Activated naive CD4-positive, alpha-beta T cell treated with anti-CD3 and anti-CD28 coated beads, Interleukin-2, amount 10 ng/mL, durations not matched to agents 7 days and 5 days (primary cell): ENCODE data around the gene FOLR3.
"Not testable (repeated sequence)": the region's sequence is repeated elsewhere in the genome, so short reads cannot be mapped to it uniquely, and the experiment has no call there.

Experiments used
- CTCF ChIA-PET: fragments of 350-600 bp; sonication (Branson Sonifier 250); formaldehyde crosslinking; loops from one replicate; lab custom pipeline; 2021; ENCODE audit warnings: antibody characterized with exemption; lab: Charles Lee
- DNase-seq: peaks from one replicate; pipeline ENCODE4 v3.0.0-alpha.2; 2020
- H3K27ac Mint-ChIP-seq: one replicate; pipeline ENCODE4 v1.8.0; 2021; ENCODE audit warnings: mild to moderate bottlenecking, moderate library complexity, mixed read lengths
- H3K27me3 Mint-ChIP-seq: one replicate; pipeline ENCODE4 v1.8.0; 2021; ENCODE audit warnings: mild to moderate bottlenecking, mixed read lengths
- H3K36me3 Mint-ChIP-seq: one replicate; pipeline ENCODE4 v1.8.0; 2021; ENCODE audit warnings: mixed read lengths
- H3K4me1 Mint-ChIP-seq: one replicate; pipeline ENCODE4 v1.8.0; 2021; ENCODE audit warnings: mixed read lengths
- H3K4me3 Mint-ChIP-seq: one replicate; pipeline ENCODE4 v1.8.0; 2021; ENCODE audit warnings: mild to moderate bottlenecking, moderate library complexity, mixed read lengths
- H3K9me3 Mint-ChIP-seq: one replicate; pipeline ENCODE4 v1.8.0; 2021; ENCODE audit warnings: mixed read lengths

FOLR3 gene

GRCh38 chr11:72135891-72136683 is 562 bp downstream of the FOLR3 start:
- no peak for DNase-seq
- peaks cover 28% of the 10 kb centered on the region for H3K27me3 Mint-ChIP-seq
- no peak overlapping the region for H3K27ac Mint-ChIP-seq
- CTCF ChIA-PET = interaction anchor here (1.4 kb wide), 1 partner anchor 9 kb away, joined by 3 read pairs; no protein-coding TSS in a partner anchor
- H3K9me3 Mint-ChIP-seq = no peaks in the 10 kb centered on the region
- no peaks in the 10 kb centered on the region for H3K4me1 Mint-ChIP-seq
- H3K36me3 Mint-ChIP-seq = no peaks in the 10 kb centered on the region
- H3K4me3 Mint-ChIP-seq = no peak overlapping the region

- Mint-ChIP-seq H3K9me3 (no peaks in the 10 kb centered on the region), H3K4me1 (no peaks in the 10 kb centered on the region), H3K27ac (no peak overlapping the region), H3K27me3 (peaks cover 25% of the 10 kb centered on the region), H3K4me3 (no peak overlapping the region), H3K36me3 (no peaks in the 10 kb centered on the region)
- CTCF ChIA-PET = interaction anchor here (1.4 kb wide), 1 partner anchor 8 kb away, joined by 3 read pairs; no protein-coding TSS in a partner anchor
- DNase-seq = no peak
These were observed 1.2 kb downstream of the FOLR3 start for GRCh38 chr11:72136684-72137262.

GRCh38 chr11:72138821-72139390 is 3.4 kb downstream of the FOLR3 start:
- CTCF ChIA-PET = interaction anchor here (1.3 kb wide), 1 partner anchor 114 kb away, joined by 4 read pairs; no protein-coding TSS in a partner anchor
- Mint-ChIP-seq H3K27ac (no peak overlapping the region), H3K36me3 (no peaks in the 10 kb centered on the region), H3K9me3 (no peaks in the 10 kb centered on the region), H3K4me1 (no peaks in the 10 kb centered on the region), H3K4me3 (no peak overlapping the region), H3K27me3 (peaks cover 23% of the 10 kb centered on the region)
- no peak for DNase-seq

- no peak overlapping the region for H3K27ac Mint-ChIP-seq
- no peak for DNase-seq
- H3K27me3 Mint-ChIP-seq = peaks cover 25% of the 10 kb centered on the region
- no peak overlapping the region for H3K4me3 Mint-ChIP-seq
- H3K36me3 Mint-ChIP-seq = no peaks in the 10 kb centered on the region
- CTCF ChIA-PET = no interaction called here
- H3K9me3 Mint-ChIP-seq = no peaks in the 10 kb centered on the region
- no peaks in the 10 kb centered on the region for H3K4me1 Mint-ChIP-seq
These were observed 4.0 kb downstream of the FOLR3 start for GRCh38 chr11:72139500-72139899.

GRCh38 chr11:72140661-72141060 is 5.1 kb downstream of the FOLR3 start:
- CTCF ChIA-PET = interaction anchor here (1.2 to 1.3 kb wide), 2 partner anchors 49 to 54 kb away, joined by 3 to 4 read pairs; no protein-coding TSS in a partner anchor
- H3K36me3 Mint-ChIP-seq = no peaks in the 10 kb centered on the region
- peaks cover 25% of the 10 kb centered on the region for H3K27me3 Mint-ChIP-seq
- DNase-seq = no peak
- no peaks in the 10 kb centered on the region for H3K4me1 Mint-ChIP-seq
- H3K27ac Mint-ChIP-seq = no peak overlapping the region
- no peak overlapping the region for H3K4me3 Mint-ChIP-seq
- H3K9me3 Mint-ChIP-seq = no peaks in the 10 kb centered on the region

GRCh38 chr11:72141066-72141465 is 5.5 kb downstream of the FOLR3 start:
- no peak for DNase-seq
- Mint-ChIP-seq H3K36me3 (no peaks in the 10 kb centered on the region), H3K9me3 (no peaks in the 10 kb centered on the region), H3K27me3 (peaks cover 25% of the 10 kb centered on the region), H3K4me1 (no peaks in the 10 kb centered on the region), H3K27ac (no peak overlapping the region), H3K4me3 (no peak overlapping the region)
- CTCF ChIA-PET = interaction anchor here (0.8 to 1.3 kb wide), 3 partner anchors 50 to 162 kb away, joined by 3 to 4 read pairs (median 3); no protein-coding TSS in a partner anchor

GRCh38 chr11:72142086-72142485 is 6.6 kb downstream of the FOLR3 start:
- peaks cover 32% of the 10 kb centered on the region for H3K27me3 Mint-ChIP-seq
- H3K36me3 Mint-ChIP-seq, DNase-seq, H3K4me1 Mint-ChIP-seq, H3K9me3 Mint-ChIP-seq, H3K4me3 Mint-ChIP-seq, H3K27ac Mint-ChIP-seq: not testable (repeated sequence)
- CTCF ChIA-PET = interaction anchor here (0.8 to 3.8 kb wide), 3 partner anchors 55 to 163 kb away, joined by 3 to 64 read pairs (median 3); no protein-coding TSS in a partner anchor

GRCh38 chr11:72142543-72142942 is 7.0 kb downstream of the FOLR3 start:
- CTCF ChIA-PET = interaction anchor here (1.3 to 4.3 kb wide), 5 partner anchors 13 to 287 kb away, joined by 3 to 64 read pairs (median 21); no protein-coding TSS in a partner anchor
- not testable (repeated sequence) for H3K27ac Mint-ChIP-seq, DNase-seq, H3K4me1 Mint-ChIP-seq, H3K36me3 Mint-ChIP-seq, H3K4me3 Mint-ChIP-seq, H3K9me3 Mint-ChIP-seq
- peaks cover 32% of the 10 kb centered on the region for H3K27me3 Mint-ChIP-seq

GRCh38 chr11:72144807-72145565 is 9.5 kb downstream of the FOLR3 start:
- no peak for DNase-seq
- CTCF ChIA-PET = interaction anchor here (1.0 to 4.3 kb wide), 25 partner anchors 9 to 390 kb away, joined by 3 to 64 read pairs (median 5); no protein-coding TSS in a partner anchor
- no peak overlapping the region for H3K27ac Mint-ChIP-seq
- no peaks in the 10 kb centered on the region for H3K9me3 Mint-ChIP-seq
- peaks cover 33% of the 10 kb centered on the region for H3K27me3 Mint-ChIP-seq
- H3K4me3 Mint-ChIP-seq = no peak overlapping the region
- no peaks in the 10 kb centered on the region for H3K36me3 Mint-ChIP-seq
- no peaks in the 10 kb centered on the region for H3K4me1 Mint-ChIP-seq

- CTCF ChIA-PET = interaction anchor here (0.7 to 4.3 kb wide), 7 partner anchors 12 to 284 kb away, joined by 3 to 26 read pairs (median 4); no protein-coding TSS in a partner anchor
- Mint-ChIP-seq H3K36me3 (no peaks in the 10 kb centered on the region), H3K9me3 (no peaks in the 10 kb centered on the region), H3K27ac (no peak overlapping the region), H3K27me3 (peaks cover 34% of the 10 kb centered on the region), H3K4me1 (no peaks in the 10 kb centered on the region), H3K4me3 (no peak overlapping the region)
- DNase-seq = no peak
These were observed 11.1 kb downstream of the FOLR3 start for GRCh38 chr11:72146625-72147024.

- H3K4me1 Mint-ChIP-seq = no peaks in the 10 kb centered on the region
- H3K4me3 Mint-ChIP-seq = no peak overlapping the region
These were observed 15.4 kb downstream of the FOLR3 start for GRCh38 chr11:72150882-72151281.

GRCh38 chr11:72153874-72154273 is 18.3 kb downstream of the FOLR3 start:
- H3K27me3 Mint-ChIP-seq = peaks cover 20% of the 10 kb centered on the region
- H3K4me1 Mint-ChIP-seq, H3K4me3 Mint-ChIP-seq, H3K9me3 Mint-ChIP-seq, DNase-seq, H3K27ac Mint-ChIP-seq, H3K36me3 Mint-ChIP-seq: not testable (repeated sequence)
- CTCF ChIA-PET = interaction anchor here (1.3 to 2.4 kb wide), 2 partner anchors 9 to 25 kb away, joined by 3 to 12 read pairs; no protein-coding TSS in a partner anchor

More at GRCh38 chr11:72150882-72151281, 15.4 kb downstream of the FOLR3 start:
- Mint-ChIP-seq H3K27me3 (peaks cover 18% of the 10 kb centered on the region), H3K9me3 (no peaks in the 10 kb centered on the region), H3K36me3 (no peaks in the 10 kb centered on the region), H3K27ac (no peak overlapping the region)
- DNase-seq = no peak
- CTCF ChIA-PET = interaction anchor here (0.7 to 1.0 kb wide), 2 partner anchors 156 to 176 kb away, joined by 3 to 4 read pairs; no protein-coding TSS in a partner anchor

- Mint-ChIP-seq H3K9me3 (no peaks in the 10 kb centered on the region), H3K36me3 (no peaks in the 10 kb centered on the region), H3K27me3 (peaks cover 22% of the 10 kb centered on the region), H3K27ac (no peak overlapping the region), H3K4me3 (no peak overlapping the region), H3K4me1 (no peaks in the 10 kb centered on the region)
- CTCF ChIA-PET = interaction anchor here (2.4 kb wide), 1 partner anchor 10 kb away, joined by 12 read pairs; no protein-coding TSS in a partner anchor
- no peak for DNase-seq
These were observed 19.3 kb downstream of the FOLR3 start for GRCh38 chr11:72154816-72155215.
